IMR-90 (cell line): ENCODE data around the gene GNG7.

ENCODE experiments used
- CEBPB ChIP-seq: IDR thresholded peaks from 2 replicates; pipeline ENCODE4 v1.6.1; 2012; ENCODE audit warnings: low read depth, low read length, improper control_type of control experiment
- CTCF ChIP-seq: conservative IDR thresholded peaks from 2 replicates; pipeline ENCODE4 v1.5.1; 2012; ENCODE audit warnings: mild to moderate bottlenecking, low read depth, low read length, improper control_type of control experiment
- ELK1 ChIP-seq: fragments of 150-350 bp; IDR thresholded peaks from 2 replicates; pipeline ENCODE4 v1.6.1; 2016; ENCODE audit warnings: low read depth, mild to moderate bottlenecking, low read length, moderate library complexity, borderline replicate concordance
- FOS ChIP-seq: fragments of 150-350 bp; IDR thresholded peaks from 2 replicates; pipeline ENCODE4 v1.6.1; 2016; ENCODE audit warnings: low read depth, low read length
- MAFK ChIP-seq: IDR thresholded peaks from 2 replicates; pipeline ENCODE4 v1.6.1; 2012; ENCODE audit warnings: low read depth, low read length, improper control_type of control experiment
- MAZ ChIP-seq: IDR thresholded peaks from 2 replicates; pipeline ENCODE4 v1.6.1; 2012; ENCODE audit warnings: low read depth, mild to moderate bottlenecking, low read length, improper control_type of control experiment, moderate library complexity, borderline replicate concordance
- NFE2L2 ChIP-seq: fragments of 150-350 bp; IDR thresholded peaks from 2 replicates; pipeline ENCODE4 v1.6.1; 2016; ENCODE audit warnings: low read depth, mild to moderate bottlenecking, low read length
- POLR2A ChIP-seq: IDR thresholded peaks from 2 replicates; pipeline ENCODE4 v1.6.1; 2012; ENCODE audit warnings: mild to moderate bottlenecking, low read depth, low read length
- RAD21 ChIP-seq: IDR thresholded peaks from 2 replicates; pipeline ENCODE4 v1.6.1; 2012; ENCODE audit warnings: low read length, improper control_type of control experiment
- RFX5 ChIP-seq: IDR thresholded peaks from 2 replicates; pipeline ENCODE4 v1.8.0; 2012; ENCODE audit warnings: low read depth, mild to moderate bottlenecking, low read length, moderate library complexity
- SMC3 ChIP-seq: fragments of 150-350 bp; IDR thresholded peaks from 2 replicates; pipeline ENCODE4 v1.6.1; 2016; ENCODE audit warnings: low read depth, mild to moderate bottlenecking, antibody characterized with exemption, low read length, moderate library complexity

- TF ChIP-seq MAFK, result no peak
- TF ChIP-seq NFE2L2, result no peak
- TF ChIP-seq CTCF, result no peak
- no peak for TF ChIP-seq POLR2A
- no peak for TF ChIP-seq RAD21
- TF ChIP-seq ELK1, result no peak
- no peak for TF ChIP-seq MAZ
- no peak for TF ChIP-seq RFX5
- no peak for TF ChIP-seq CEBPB
- no peak for TF ChIP-seq SMC3
- no peak for TF ChIP-seq FOS
Measured at GRCh38 chr19:2641332-2641698, 61.2 kb downstream of the GNG7 start.
